Measurements from ENCODE around the gene ITPKB.
"Not testable (repeated sequence)": the region's sequence is repeated elsewhere in the genome, so short reads cannot be mapped to it uniquely, and the experiment has no call there.

Gene ITPKB

DNA sequence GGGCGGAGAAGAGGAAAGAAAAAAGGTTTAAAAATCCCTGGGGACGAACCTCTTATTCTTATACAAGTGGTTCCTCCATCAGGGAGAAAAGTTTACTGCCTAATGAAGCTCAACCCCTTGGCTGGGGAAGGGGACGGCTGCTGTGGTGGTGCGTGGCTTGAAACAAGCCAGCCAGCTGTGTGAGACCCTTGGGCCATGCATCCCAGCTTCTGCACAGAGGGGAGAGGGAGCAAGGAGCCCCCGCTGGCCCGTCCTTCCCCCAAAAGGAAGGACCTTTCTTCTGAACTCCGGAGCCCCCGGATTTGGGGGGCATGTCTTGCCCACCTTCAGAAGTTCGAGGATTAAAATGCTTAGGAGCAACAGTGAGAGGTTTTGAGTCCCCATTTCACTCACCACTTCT is 123.2 kb downstream of the ITPKB start:
- no peak for DNase-seq

GRCh38 chr1:226611980-226612379 is 127.1 kb downstream of the ITPKB start:
- not testable (repeated sequence) for DNase-seq

GRCh38 chr1:226611301-226611700 is 127.8 kb downstream of the ITPKB start:
- no peak for DNase-seq

DNA sequence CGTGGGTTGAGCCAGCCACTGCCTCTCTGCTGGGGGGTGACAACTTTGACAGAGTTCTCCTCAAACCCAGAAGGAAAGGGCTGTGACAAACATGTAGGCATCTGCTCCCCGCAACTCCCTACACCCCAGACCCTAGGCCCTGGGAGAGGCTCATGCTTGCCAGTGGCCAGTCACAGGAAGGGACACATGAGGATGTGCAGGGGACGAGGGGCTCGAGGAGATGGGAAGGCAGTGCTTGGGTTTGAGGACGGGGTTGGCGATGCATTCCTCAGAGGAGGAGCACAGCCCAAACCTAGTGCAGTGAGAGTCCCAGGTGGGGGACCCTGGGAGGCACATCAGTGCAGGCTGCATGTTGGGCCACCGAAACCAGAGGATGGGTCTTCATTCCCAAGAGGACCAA is 128.4 kb downstream of the ITPKB start:
- DNase-seq: no peak

DNA sequence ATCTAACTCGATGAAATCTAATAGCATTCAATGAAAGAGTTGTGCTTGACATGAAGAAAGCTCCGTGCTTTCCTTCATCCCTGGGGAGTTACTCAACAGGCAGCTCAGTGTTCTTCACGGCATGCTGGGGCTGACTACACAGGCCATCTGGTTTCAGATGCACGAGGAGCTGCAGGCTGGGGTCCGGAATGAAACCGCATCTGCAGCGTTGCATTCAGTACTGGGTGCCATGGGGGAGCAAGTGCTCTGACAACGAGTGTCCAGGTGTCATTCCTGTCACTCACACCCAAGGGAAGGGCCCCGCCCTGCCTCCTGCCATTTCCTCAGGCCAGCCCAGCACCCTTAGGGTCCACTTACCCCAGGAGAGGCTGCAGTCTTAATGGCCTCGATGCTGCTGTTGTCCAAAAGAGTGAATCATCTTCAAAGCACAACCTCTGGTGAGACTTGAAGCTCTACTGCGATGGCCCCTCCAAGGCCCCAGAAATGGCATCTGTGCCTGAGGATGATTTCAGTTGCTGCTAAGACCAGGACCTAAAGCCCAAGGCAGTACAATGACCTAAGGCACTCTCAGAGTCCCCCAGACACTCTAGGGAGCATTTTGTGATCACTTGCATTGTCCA is 129.1 kb downstream of the ITPKB start:
- no peak for DNase-seq

DNA sequence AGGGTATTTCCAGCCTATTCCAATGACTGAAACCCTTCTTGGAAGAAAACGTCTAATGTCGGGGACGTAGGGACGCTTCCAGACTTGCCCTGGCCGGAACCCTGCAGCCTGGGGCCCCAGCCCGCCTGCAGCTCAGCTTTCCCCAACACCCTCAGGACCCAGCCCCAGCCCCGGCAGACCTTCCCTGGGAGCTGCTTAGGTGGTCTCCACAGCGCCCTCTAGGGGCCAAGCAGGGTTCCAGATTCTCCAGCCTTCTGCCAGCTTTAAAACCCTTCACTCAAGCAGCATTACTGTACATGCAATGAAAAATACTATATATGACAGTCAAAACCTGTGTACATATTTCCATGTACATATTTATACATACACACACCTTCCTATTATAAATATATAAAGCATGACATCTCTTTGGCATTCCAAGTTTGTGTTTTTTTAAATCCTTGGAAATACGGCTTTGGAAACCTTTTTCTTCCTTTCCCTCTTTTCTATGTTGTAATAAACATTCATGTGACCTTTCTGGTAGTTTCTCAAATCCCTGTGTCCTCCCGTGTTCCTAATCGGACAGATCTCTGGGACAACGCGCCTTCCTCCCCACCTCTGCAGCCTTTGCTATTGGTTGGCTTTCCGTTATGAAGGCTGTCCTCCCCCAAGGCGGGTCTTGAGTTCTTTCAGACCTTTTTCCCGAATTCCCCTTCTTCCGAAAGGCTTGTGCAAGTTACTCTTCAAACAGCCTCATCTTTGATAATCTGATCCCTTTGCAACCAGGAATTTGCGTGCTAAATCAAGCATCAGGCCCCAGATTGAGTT is 130.2 kb downstream of the ITPKB start:
- no peak for DNase-seq

GRCh38 chr1:226607821-226608220 is 131.3 kb downstream of the ITPKB start:
- DNase-seq: no peak

GRCh38 chr1:226607268-226607660 is 131.8 kb downstream of the ITPKB start:
- DNase-seq: no peak

- DNase-seq: no peak
Measured at GRCh38 chr1:226606311-226607267, 132.5 kb downstream of the ITPKB start.

- no peak for DNase-seq
Measured at GRCh38 chr1:226605318-226605950, 133.6 kb downstream of the ITPKB start.

DNA sequence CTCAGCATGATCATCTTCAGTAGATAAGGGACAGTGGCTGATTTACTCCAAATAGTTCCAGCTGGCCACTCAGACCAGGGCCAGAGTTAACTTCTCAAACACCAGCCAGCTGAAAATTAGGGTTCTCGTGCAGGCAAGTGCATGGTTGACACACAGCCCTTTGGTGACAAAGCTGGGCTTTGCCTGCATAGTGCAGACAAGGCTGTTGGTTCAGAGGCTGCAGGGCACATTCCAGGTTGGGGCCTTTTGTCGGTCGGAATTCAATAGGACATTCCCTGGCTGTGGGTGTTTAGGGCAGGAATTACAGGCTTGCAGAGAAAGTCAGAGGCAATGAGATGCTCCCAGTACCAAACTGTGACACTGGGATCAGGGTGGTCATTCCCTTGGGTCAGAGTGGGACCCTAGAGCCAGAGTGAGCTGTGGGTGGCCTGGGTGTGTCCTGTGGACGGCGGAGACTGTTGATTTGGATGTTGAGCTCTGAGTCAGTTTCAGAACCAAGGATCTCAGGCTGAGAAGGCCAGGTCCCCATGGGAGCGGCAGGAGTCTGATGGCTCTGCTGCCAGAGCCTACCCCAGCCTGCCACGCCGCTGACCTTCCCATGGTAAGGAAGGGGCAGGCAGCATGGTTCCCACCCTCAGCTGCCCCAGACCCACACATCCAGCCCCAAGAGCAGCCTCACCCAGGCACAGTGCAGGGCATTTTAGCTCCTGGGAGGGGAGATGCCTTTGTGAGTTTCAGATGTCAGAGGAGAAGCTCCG is 134.3 kb downstream of the ITPKB start:
- DNase-seq: no peak

DNA sequence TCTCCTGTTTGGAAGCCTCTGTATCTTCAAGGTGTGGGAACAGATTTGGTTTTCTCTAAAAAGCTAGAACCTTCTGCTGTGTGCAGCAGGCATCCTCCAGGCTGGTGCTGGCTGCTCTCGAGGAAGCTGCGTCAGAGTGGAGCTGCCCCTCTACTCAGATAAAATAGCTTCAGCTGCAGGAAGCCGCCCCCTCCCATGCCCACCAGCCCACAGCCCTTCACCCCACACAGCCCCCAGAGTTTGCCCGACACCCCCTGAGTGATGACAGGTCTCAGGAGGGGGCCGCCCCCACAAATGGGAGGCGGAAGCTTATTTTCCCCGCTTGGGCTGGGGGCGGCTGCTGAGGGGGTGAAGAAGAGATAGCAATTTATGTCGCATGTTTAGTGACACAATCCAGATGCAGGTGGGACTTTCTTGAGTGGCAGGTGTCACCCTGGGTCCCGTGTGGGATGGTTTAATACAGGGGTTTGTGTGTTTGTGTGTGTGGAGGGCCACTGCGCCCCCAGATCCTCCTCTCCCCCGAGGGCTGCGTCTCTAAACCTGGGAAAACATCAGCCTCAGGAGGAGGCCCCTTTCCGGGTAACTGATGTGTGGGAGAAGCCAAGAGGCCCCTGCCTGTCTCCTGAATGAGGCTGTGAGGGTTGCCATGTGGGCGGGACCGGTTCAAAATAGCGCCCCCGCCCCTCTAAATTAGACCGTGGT is 135.1 kb downstream of the ITPKB start:
- DNase-seq: no peak

GRCh38 chr1:226603022-226603857 is 135.8 kb downstream of the ITPKB start:
- DNase-seq: no peak

DNA sequence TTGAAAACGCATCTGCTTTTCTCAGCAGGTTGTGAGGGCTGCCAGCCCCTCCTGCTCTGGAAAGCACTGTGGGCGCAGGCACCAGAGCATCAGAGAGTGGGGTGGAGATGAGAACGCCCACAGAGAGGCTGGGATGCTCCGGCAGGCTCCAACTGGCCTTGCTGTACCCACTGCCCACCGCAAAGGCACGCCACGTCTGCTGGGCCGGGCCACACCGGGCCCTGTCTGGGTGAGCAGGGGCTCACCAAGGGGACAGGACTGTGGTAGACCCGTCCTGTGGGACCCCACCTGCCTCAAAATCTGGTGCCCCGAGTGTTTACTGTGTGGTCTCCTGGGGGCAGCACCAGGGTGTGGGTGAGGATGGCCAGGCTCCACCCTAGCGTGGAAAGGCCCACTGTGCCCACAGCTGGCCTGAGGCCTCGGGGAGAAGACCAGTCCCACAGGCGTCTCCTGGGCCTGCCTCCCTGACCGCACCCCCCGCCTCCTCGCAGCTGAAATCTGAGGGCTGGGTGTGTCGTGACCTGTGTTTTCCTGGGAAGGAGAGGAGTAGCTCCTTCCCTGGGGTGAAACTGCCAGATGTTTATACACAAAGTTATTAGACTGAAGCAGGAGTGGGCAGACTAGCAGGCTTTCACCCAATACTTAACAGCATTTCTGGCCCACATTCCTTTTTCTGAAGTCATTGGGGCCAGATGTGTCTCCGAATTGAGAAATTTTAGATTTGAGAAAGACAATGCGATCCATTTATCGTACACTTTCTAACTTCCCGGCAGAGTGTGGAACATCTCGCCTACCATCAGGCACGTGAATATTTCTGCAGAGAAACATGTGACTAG is 136.7 kb downstream of the ITPKB start:
- no peak for DNase-seq

DNA sequence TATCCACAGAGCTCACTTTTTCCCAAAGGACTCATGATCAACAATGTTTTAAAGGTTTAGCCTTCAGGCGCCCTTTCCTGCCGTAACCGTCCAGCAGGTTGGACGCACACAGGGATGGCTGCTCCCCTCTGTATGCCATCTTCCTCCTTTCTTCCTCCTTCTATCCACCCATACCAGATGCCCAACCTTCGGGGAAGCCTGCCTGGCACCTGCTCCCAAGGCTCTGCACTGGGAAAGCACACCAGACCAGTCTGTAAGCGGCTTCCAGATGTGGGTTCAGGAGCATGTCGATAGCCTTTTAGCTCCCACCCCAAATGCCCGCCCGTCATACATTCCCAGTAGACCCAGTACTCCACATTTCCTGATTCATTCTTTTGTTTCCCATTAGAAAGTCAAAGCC is 137.6 kb downstream of the ITPKB start:
- DNase-seq: no peak

DNA sequence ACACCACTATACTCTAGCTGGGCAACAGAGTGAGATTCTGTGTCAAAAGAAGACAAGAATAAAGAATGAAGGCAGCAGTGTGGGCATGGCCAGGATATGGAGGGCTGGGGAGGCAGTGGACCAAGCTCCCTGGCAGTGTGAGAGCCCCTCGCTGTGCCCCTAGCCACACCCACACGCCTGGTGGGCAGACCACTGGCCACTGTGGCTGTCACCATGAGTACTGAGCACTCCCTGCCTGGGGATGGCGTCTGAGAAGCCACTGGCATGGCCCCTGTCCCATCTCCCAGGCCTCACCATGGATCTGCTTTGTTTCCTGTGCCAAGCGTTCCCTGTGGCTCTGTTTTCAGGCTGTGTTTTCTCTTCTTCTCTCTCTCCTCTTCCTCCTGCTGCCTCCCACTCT is 138.8 kb downstream of the ITPKB start:
- no peak for DNase-seq

DNA sequence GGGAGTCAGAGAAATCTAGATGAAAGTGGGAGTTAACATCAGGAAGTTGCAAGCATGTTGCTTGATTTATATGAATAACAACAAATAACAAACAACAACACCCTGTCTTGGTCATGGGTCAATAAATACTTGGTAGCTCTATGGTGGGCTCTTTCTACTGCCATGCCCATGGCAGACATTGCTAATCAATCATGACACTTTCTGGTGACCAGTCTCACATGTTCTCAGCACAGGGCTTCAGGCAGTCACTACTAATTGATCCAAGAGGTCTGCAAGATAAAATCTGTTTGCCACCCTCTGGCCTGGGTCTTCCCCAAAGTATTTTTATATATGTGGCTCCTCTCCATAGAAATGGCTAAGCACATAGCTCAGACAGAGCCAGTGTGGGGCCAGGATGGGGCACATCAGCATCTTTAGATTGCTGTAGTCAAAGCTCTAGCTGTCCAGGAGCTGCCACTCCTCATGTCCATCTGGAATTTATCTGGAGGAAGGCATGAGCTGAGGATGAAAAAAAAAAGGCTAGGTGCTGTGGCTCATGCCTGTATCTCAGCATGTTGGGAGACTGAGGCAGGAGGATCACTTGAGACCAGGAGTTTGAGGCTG is 139.3 kb downstream of the ITPKB start:
- no peak for DNase-seq

- DNase-seq: not testable (repeated sequence)
Measured at GRCh38 chr1:226598955-226599354, 140.1 kb downstream of the ITPKB start.

DNA sequence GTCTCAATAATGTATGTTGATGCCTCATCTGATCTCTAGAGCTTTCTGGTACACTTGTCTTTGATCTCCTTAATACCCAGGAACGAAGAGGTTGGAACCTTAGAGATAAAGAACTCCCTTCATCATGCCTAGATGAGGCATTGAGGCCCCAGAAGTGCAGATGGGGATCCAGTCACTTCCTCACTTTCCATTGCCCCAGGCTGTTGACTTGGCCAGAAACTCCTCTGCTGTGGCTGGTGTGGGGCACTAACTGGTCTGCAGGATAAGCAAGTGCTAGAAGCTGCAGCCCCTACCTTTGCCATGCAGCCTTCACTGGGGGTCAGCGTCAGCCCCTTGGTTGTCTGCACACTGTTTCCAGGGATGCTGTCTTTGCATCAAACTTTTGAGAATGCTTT is 140.6 kb downstream of the ITPKB start:
- no peak for DNase-seq
